Fibroblast of lung (primary cell): Measurements from ENCODE around the gene MYO10.

Experiments used
- EZH2 ChIP-seq: IDR thresholded peaks from 2 replicates; pipeline ENCODE4 v1.5.1; 2012; ENCODE audit warnings: low read length, control low read depth, mild to moderate bottlenecking; ENCODE audit errors: missing control alignments
- TF ChIP-seq, protein P1 (sequence below), 2 donors: IDR thresholded peaks in 1 of 2; conservative IDR thresholded peaks in 1 of 2; 1 replicate in 1 of 2; 2 replicates in 1 of 2; pipeline ENCODE4 v1.5.1; 2011 to 2012; ENCODE audit warnings: low read length in 2 of 2, control low read depth in 1 of 2, inconsistent platforms in 1 of 2, low read depth in 1 of 2, mild to moderate bottlenecking in 1 of 2

DNA sequence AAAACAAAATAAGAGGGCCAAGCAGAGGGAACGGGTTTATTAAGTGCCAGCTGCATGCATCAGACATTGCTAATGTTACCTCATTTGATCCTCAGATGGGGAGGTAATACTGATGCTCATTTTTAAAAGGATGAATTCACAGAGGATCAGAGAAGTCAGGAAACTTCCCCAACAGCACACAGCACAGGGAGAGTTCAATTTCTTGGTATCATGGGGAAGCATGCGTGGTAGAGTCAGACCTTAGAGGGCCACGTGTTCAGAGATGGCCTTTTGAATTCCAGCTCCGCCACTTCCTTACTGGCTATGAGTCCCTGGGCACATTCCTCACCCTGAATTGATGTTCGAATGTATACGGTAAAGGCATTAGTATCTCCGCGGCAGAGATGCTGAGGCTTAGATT is 108.3 kb downstream of the MYO10 start:
- TF ChIP-seq, protein P1, sequence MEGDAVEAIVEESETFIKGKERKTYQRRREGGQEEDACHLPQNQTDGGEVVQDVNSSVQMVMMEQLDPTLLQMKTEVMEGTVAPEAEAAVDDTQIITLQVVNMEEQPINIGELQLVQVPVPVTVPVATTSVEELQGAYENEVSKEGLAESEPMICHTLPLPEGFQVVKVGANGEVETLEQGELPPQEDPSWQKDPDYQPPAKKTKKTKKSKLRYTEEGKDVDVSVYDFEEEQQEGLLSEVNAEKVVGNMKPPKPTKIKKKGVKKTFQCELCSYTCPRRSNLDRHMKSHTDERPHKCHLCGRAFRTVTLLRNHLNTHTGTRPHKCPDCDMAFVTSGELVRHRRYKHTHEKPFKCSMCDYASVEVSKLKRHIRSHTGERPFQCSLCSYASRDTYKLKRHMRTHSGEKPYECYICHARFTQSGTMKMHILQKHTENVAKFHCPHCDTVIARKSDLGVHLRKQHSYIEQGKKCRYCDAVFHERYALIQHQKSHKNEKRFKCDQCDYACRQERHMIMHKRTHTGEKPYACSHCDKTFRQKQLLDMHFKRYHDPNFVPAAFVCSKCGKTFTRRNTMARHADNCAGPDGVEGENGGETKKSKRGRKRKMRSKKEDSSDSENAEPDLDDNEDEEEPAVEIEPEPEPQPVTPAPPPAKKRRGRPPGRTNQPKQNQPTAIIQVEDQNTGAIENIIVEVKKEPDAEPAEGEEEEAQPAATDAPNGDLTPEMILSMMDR (conservative IDR thresholded peaks at IDR 0.05 in 1 of 2, IDR thresholded peaks at IDR 0.05 in 1 of 2; ENCODE audit: low read depth in 1 of 2, low read length in 2 of 2), result no peak
- no peak for TF ChIP-seq EZH2
